IPS-20b (cell line): ENCODE data around the gene NAA10.

Experiments used
- H3K27ac ChIP-seq: one replicate; pipeline ENCODE4 v1.5.1; 2013; ENCODE audit warnings: low read length
- H3K27me3 ChIP-seq: 2 replicates; pipeline ENCODE4 v1.6.1; 2013; ENCODE audit warnings: mild to moderate bottlenecking, low read length, inconsistent platforms; ENCODE audit not compliant: insufficient read depth
- H3K36me3 ChIP-seq: 2 replicates; pipeline ENCODE4 v1.6.1; 2013; ENCODE audit warnings: low read depth, mild to moderate bottlenecking, inconsistent platforms, low read length, moderate library complexity; ENCODE audit not compliant: insufficient read depth
- H3K4me1 ChIP-seq: 2 replicates; pipeline ENCODE4 v1.6.1; 2013; ENCODE audit warnings: mild to moderate bottlenecking, control low read depth, inconsistent platforms, low read length, moderate library complexity; ENCODE audit not compliant: insufficient read depth
- H3K4me3 ChIP-seq: 2 replicates; pipeline ENCODE4 v1.5.1; 2013; ENCODE audit warnings: mild to moderate bottlenecking, low read length, inconsistent platforms
- H3K9ac ChIP-seq: 2 replicates; pipeline ENCODE4 v1.6.1; 2013; ENCODE audit warnings: low read depth, mild to moderate bottlenecking, inconsistent platforms, low read length, moderate library complexity
- H3K9me3 ChIP-seq: 2 replicates; pipeline ENCODE4 v1.6.1; 2013; ENCODE audit warnings: mild to moderate bottlenecking, low read depth, low read length, inconsistent platforms; ENCODE audit not compliant: insufficient read depth

NAA10 gene

DNA sequence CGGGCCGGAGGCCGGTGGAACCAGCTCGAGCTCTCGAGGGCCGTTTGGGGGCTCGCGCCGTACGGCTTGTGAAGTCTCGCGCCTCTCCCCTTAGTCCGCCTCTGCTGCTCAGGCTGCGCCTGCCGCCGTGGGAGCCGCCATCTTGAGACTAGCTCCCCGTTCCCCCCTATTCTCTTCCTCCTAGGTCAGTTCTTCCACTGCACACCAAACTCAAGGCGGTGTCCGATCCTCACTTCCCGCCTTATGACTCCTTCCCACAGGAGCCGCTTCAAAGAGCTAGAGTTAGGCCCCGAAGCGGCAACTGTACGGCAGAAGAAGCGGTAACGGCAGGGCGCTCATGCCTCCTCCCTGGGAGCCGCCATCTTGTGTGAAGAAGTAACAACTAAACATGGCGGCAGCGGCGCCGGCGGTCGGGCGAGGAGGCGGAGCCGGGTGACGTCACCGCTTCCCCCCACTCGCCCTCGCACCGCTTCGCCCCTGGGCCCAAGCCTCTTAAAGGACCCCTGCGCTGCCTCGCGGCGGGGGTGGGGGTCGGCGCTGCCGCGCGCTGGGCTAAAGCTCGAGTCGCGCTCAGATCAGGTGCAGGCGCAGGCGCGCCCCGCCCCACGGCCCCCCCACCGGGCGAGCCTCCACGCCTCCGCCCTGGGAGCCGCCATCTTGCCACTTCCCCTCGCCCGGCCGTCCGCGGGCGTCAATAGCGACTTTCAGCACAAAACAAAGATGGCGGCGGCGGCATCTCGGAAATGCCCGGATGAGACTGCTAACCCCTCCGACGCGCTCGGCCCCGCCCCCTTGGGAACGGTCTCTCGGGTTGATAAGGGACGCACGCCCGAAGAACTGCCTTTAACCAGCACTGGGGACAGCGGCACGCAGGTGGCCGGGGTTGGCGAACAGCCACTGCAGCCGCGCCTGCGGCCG is 36.9 kb upstream of the NAA10 start, which contains the start of gene HCFC1:
HCFC1 (minus strand) TSS at position 369 of the 918 bp plus-strand sequence. CDS start 978 bp downstream, outside the sequence.
- H3K4me3 ChIP-seq: peak within 1 kb of the TSS; percentile 94
- peaks cover 12% of the 10 kb centered on the region; the same call in 1 of the 2 replicates for H3K4me1 ChIP-seq
- H3K27me3 ChIP-seq: no peaks in the 10 kb centered on the region
- H3K9ac ChIP-seq: peak within 1 kb of the TSS; percentile 100
- H3K9me3 ChIP-seq: no peaks in the 10 kb centered on the region
- H3K36me3 ChIP-seq: peaks cover 7% of the 10 kb centered on the region; the same call in 1 of the 2 replicates
- peak within 1 kb of the TSS; percentile 99 for H3K27ac ChIP-seq

DNA sequence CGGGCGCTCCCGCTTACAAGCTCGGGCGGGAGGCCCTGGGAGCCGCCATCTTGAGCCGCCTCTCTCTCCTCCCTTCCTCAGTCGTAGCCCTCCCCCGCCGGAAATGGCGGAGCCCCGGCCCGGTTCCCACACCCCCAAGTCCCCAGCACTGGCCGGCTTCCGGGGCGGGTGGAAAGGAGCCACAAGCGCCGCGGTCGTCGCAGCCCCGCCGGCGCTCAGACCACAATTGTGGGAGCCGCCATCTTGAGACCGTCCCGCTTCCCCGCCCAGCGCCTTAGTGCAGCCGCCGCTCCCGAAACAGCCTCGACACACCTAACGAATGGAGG is 36.2 kb upstream of the NAA10 start:
- Histone ChIP-seq H3K27me3 (no peaks in the 10 kb centered on the region), H3K36me3 (peaks cover 7% of the 10 kb centered on the region; the same call in 1 of the 2 replicates), H3K27ac (peak overlapping the region; percentile 99), H3K9ac (peak overlapping the region; percentile 100), H3K4me1 (peaks cover 12% of the 10 kb centered on the region; the same call in 1 of the 2 replicates), H3K4me3 (peak overlapping the region; percentile 94), H3K9me3 (no peaks in the 10 kb centered on the region)

DNA sequence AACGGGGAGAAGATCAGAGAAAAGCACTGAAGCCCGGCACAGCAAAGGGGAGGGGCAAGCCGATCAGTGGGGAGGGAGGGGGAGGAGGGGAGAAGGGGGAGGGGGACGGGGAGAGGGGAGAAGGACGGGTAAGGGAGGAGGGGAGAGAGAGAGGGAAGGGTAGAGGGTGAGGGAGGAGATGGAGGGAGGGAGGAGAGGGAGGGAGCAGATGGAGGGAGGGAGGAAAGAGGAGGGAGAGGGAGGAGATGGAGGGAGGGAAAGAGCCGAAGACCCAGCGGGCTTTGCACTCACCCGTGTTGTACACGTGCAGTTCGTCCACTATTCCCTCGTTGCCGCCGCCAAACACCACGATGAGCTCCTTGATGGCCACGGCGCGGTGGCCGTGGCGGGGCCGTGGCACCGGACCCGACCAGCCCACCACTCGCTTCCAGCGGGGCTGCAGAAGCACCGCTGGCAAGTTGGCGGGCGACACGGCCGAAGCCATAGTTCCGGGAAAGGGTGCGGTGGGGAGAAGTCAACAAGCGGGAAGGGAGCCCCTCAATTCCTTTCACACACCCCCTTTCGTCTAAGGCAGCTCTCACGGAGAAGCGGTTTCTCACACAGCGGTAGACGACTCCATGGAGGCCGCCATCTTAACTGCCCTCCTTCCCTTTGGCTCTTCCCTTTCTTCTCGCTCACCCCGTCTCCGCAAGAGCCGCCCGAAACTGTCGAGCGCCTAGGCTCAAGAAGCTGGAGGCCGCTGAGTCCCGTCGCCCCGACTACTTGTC is 35.7 kb upstream of the NAA10 start:
- Histone ChIP-seq H3K27me3 (no peaks in the 10 kb centered on the region), H3K36me3 (peaks cover 7% of the 10 kb centered on the region; the same call in 1 of the 2 replicates), H3K9ac (peak overlapping the region; percentile 100), H3K27ac (peak overlapping the region; percentile 99), H3K9me3 (no peaks in the 10 kb centered on the region), H3K4me3 (peak overlapping the region; percentile 94), H3K4me1 (peaks cover 12% of the 10 kb centered on the region; the same call in 1 of the 2 replicates)

DNA sequence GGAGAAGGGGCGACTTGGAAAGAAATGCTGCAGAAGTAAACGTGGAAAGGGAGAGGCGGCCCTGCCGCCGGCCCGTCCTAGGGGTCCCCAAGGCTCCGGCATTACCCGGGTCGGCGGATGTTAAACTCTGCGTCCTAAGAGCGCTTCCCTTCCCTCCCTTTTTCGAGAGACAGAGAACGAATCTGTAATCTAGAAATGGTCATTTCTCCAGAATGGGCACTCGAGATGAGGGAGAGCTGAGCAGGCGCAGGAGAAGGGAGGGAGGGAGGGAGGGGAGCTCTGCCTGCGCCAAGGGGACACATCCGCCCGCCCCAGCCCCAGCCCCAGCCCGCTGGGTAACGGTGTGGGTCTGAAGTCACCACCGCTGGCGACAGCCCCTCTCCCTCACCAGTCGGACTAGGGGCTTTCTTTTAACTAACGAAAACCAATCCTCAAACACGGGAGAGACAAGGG is 35.1 kb upstream of the NAA10 start:
- no peaks in the 10 kb centered on the region for H3K27me3 ChIP-seq
- peak overlapping the region; percentile 94 for H3K4me3 ChIP-seq
- no peak overlapping the region for H3K27ac ChIP-seq
- peaks cover 12% of the 10 kb centered on the region; the same call in 1 of the 2 replicates for H3K4me1 ChIP-seq
- H3K9ac ChIP-seq: peak overlapping the region; percentile 72; the same call in 1 of the 2 replicates
- peaks cover 7% of the 10 kb centered on the region; the same call in 1 of the 2 replicates for H3K36me3 ChIP-seq
- no peaks in the 10 kb centered on the region for H3K9me3 ChIP-seq

DNA sequence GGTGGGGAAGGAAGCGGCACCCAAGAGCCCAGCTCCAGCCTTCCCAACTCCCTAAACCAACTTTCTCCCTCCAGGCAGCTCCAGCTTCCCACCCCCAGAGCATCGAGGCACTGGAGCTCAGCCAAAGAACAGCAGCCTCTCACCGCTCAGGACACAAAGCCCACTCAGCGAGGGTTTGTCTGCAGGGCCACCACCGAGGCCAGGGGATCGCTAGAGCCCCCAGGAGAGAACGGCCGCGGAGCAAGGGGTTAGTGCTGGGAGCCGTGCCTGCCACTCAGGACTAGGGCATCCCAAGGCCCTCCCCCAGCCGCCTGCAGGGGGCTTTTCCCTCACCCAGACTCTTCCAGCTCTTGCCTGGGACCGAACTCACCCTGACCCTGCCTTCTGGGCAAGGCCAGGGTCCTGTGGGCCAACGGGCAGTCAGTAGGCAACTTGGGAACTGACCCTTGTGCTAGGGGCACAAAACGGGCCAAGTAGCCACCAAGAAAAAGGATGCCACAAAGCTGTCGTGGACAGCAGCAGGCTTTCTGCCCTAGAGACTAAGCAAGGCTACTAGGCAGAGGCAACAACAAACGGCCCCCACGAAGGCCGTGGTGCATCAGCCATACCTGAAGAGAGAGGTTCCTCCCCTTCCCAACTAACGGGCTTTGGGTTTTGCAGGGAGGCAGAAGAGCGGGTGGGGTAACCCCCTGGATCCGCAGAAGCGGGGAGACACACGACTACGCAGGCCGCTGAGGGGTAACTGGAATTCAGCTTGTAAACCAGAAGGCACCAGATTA is 34.5 kb upstream of the NAA10 start:
- H3K36me3 ChIP-seq: peaks cover 7% of the 10 kb centered on the region; the same call in 1 of the 2 replicates
- peaks cover 12% of the 10 kb centered on the region; the same call in 1 of the 2 replicates for H3K4me1 ChIP-seq
- H3K27me3 ChIP-seq: no peaks in the 10 kb centered on the region
- H3K4me3 ChIP-seq: peak overlapping the region; percentile 94
- no peaks in the 10 kb centered on the region for H3K9me3 ChIP-seq
- H3K27ac ChIP-seq: no peak overlapping the region
- H3K9ac ChIP-seq: peak overlapping the region; percentile 72; the same call in 1 of the 2 replicates

DNA sequence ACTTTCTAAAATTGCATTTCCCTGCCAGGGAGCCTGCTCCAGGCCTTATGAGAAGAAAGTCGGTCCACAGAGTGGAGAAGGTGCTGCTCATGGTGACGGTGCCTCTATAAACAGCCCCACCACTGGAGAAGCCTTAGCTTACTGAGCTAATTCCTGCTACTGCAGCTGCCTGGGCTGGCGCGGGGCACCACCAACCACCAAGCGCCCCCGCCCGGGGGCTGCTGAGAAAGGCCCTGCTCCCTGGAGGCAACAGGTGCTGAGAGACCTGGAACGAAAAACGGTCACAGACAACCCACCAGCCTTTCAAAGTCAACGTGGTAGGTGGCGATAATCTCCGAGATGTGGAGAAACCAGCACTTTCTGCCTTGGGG is 33.9 kb upstream of the NAA10 start:
- H3K4me1 ChIP-seq: peaks cover 12% of the 10 kb centered on the region; the same call in 1 of the 2 replicates
- no peaks in the 10 kb centered on the region for H3K27me3 ChIP-seq
- H3K27ac ChIP-seq: no peak overlapping the region
- H3K4me3 ChIP-seq: peak overlapping the region; percentile 94
- no peaks in the 10 kb centered on the region for H3K9me3 ChIP-seq
- H3K36me3 ChIP-seq: peaks cover 11% of the 10 kb centered on the region
- H3K9ac ChIP-seq: peak overlapping the region; percentile 72; the same call in 1 of the 2 replicates

DNA sequence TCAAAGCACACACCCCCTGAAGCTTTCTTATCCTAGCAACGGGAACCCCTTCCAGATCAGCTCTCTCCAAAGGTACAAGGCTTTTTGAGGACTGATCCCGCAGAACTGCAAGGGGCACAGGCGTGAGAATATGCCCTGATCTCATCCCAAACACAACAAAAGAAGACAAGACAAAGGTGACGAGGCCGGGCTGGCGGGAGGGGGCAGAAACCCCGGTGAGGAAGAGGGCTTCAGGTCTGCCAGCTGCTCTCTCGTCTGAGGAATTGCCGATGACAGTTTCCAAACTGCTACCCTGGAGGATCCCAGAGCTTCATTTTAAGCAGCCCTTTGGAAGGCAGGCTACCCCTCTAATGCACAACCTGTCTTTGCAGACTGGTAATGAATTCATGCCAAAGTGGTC is 33.4 kb upstream of the NAA10 start:
- Histone ChIP-seq H3K4me1 (peaks cover 12% of the 10 kb centered on the region; the same call in 1 of the 2 replicates), H3K36me3 (peaks cover 16% of the 10 kb centered on the region), H3K9ac (peak overlapping the region; percentile 72; the same call in 1 of the 2 replicates), H3K9me3 (no peaks in the 10 kb centered on the region), H3K4me3 (peak overlapping the region; percentile 94; the same call in 1 of the 2 replicates), H3K27me3 (no peaks in the 10 kb centered on the region), H3K27ac (no peak overlapping the region)

DNA sequence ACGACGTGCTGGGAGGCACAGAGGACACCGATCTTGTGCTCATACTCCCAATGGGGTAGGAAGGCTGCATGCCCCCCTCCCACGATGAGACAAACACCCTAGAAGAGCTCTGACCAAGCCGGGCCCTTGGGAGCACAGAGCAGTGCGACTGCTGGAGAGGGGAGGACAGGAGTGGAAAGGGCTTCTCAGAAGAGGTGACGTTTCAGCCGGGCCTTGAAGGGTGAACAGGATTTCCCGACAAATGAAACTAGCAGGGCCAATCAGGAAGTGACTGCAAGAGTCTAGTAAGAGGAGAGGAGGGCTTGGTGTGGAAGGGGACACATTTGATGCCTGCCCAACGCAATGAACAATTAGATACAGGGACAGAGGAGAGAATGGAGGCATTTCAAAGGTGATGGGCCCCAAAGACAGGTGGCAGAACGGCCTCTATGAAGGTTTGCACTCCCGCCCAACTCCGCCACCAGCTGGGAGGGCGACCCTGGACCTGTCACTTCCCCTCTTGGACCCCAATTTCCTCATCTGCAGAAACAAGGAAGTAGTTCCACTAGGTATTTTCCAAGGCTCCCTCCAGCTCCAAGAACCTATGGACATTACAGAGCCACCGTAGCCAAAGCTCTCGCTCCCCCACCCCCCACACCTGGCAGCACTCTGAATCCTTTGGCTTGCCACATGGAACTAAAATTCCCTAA is 32.8 kb upstream of the NAA10 start:
- H3K27me3 ChIP-seq: no peaks in the 10 kb centered on the region
- H3K36me3 ChIP-seq: peaks cover 22% of the 10 kb centered on the region
- peaks cover 12% of the 10 kb centered on the region; the same call in 1 of the 2 replicates for H3K4me1 ChIP-seq
- no peaks in the 10 kb centered on the region for H3K9me3 ChIP-seq
- H3K27ac ChIP-seq: no peak overlapping the region
- no peak overlapping the region for H3K9ac ChIP-seq
- peak overlapping the region; percentile 94; the same call in 1 of the 2 replicates for H3K4me3 ChIP-seq

DNA sequence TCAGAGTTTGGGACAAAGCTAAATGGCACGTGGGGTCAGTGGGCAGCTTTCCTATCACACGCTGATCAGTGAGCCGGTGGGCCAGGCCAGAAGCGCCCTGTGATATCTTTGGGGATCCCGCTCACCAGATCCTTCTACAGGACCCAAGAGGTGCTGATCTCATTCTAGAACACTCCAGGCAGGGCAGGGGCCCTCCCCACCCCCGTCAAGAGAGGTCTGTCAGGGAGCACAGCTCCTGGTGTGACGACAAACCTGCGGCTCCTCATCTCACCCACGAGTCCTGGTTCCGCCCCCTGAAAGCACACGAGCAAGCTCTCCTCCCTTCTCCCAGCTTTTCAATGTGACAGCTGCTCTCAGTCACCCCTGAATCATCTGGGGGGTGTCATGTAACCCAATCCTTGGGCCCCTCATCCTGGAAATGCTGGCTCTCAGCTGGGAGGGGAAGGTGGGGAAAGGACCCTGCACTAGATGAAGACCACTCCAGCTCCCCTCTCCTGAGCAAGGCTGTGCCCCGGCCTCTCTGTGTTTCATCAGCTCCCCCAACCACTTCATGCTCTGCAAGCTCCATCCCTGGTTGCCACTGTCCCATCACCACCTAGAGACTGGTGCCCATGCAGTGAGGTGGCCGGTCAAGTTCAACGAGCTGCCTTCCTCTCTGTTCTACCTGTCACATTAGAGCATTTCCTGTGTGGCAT is 32.2 kb upstream of the NAA10 start:
- H3K36me3 ChIP-seq: peaks cover 29% of the 10 kb centered on the region
- no peaks in the 10 kb centered on the region for H3K9me3 ChIP-seq
- H3K27me3 ChIP-seq: no peaks in the 10 kb centered on the region
- no peak overlapping the region; the same call in 1 of the 2 replicates for H3K4me3 ChIP-seq
- H3K27ac ChIP-seq: no peak overlapping the region
- H3K4me1 ChIP-seq: peaks cover 12% of the 10 kb centered on the region; the same call in 1 of the 2 replicates
- no peak overlapping the region for H3K9ac ChIP-seq

DNA sequence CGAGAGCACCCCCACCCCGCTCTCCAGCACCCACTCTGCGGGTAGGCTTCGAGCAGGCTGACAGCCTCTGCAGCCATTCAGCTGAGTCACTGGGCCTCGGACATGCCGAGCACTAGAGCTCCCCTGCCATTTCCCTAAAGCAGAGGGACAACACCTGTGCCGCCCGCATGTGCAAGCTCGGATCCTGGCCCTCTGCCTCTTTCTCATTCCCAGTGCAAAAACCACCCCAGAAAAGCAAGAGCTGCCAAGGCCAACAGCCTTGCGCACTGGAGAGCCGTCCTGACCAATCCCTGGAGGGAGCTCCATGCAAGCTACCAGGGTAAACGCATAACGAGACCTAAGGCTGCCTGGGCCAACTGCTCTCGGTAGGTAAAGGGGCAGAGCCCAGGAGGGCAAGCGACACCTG is 31.4 kb upstream of the NAA10 start:
- H3K27ac ChIP-seq: no peak overlapping the region
- H3K9ac ChIP-seq: no peak overlapping the region
- no peaks in the 10 kb centered on the region for H3K27me3 ChIP-seq
- peaks cover 36% of the 10 kb centered on the region for H3K36me3 ChIP-seq
- peaks cover 12% of the 10 kb centered on the region; the same call in 1 of the 2 replicates for H3K4me1 ChIP-seq
- H3K4me3 ChIP-seq: no peak overlapping the region
- no peaks in the 10 kb centered on the region for H3K9me3 ChIP-seq
